ENCODE results near the gene TIMM10B.

GRCh38 chr11:6483015-6483414 lies 1.7 kb downstream of the TIMM10B start:
- TF ChIP-seq SOX6 (IDR thresholded peaks at IDR 0.05) (no peak), ETS1 (conservative IDR thresholded peaks at IDR 0.05; ENCODE audit: control insufficient read depth, low read depth, low read length) (no peak), NBN (IDR thresholded peaks at IDR 0.05; ENCODE audit: low read depth) (no peak)
